HepG2 (cell line): ENCODE measurements around the gene PLEKHG5. TPM values are rescaled to one million over a fixed set of nuclear protein-coding genes. Genes with fewer than 3 reads are reported as not detected.
A peak's percentile ranks its signal among the peaks of the same experiment; 100 is the strongest.

Source experiments
- BRCA1 ChIP-seq: sonication (generic); formaldehyde crosslinking; IDR thresholded peaks from 2 replicates; pipeline ENCODE4 v1.4.0; 2020; ENCODE audit warnings: missing genetic modification reagents
- BRD4 ChIP-seq: sonication (generic); formaldehyde crosslinking; IDR thresholded peaks from 2 replicates; pipeline ENCODE4 v1.4.0; 2020; ENCODE audit warnings: missing genetic modification reagents
- ELF1 ChIP-seq: sonication (generic); formaldehyde crosslinking; IDR thresholded peaks from 2 replicates; pipeline ENCODE4 v1.4.0; 2020; ENCODE audit warnings: missing genetic modification reagents
- HNF4G ChIP-seq, 2 experiments: sonication (generic) in 1 of 2; formaldehyde crosslinking in 1 of 2; IDR thresholded peaks; 2 replicates each; pipeline versions ENCODE4 v1.4.0 to v1.6.1; 2011 to 2020; ENCODE audit warnings: borderline replicate concordance in 2 of 2, low read depth in 2 of 2, mild to moderate bottlenecking in 2 of 2, low read length in 1 of 2, missing genetic modification reagents in 1 of 2, moderate library complexity in 1 of 2
- HNRNPK ChIP-seq: fragments of 200-400 bp; formaldehyde crosslinking; IDR thresholded peaks from 2 replicates; pipeline ENCODE4 v1.6.1; 2018; ENCODE audit warnings: low read length, low read depth, moderate library complexity, mild to moderate bottlenecking; ENCODE audit not compliant: poor library complexity, severe bottlenecking
- KLF12 ChIP-seq: sonication (generic); formaldehyde crosslinking; IDR thresholded peaks from 2 replicates; pipeline ENCODE4 v1.4.0; 2020; ENCODE audit warnings: missing genetic modification reagents, borderline replicate concordance
- MAX ChIP-seq: IDR thresholded peaks from 2 replicates; pipeline ENCODE4 v1.6.1; 2012; ENCODE audit warnings: inconsistent platforms
- PHF8 ChIP-seq: sonication (generic); formaldehyde crosslinking; IDR thresholded peaks from 2 replicates; pipeline ENCODE4 v1.5.0; 2020; ENCODE audit warnings: missing genetic modification reagents
- POLR2A ChIP-seq, 2 experiments: IDR thresholded peaks; 2 replicates each; pipeline ENCODE4 v1.6.1; 2011; ENCODE audit warnings: low read depth in 2 of 2, low read length in 2 of 2, mild to moderate bottlenecking in 1 of 2, moderate library complexity in 1 of 2; ENCODE audit not compliant: insufficient read depth in 1 of 2
- RFXAP ChIP-seq: sonication (generic); formaldehyde crosslinking; IDR thresholded peaks from 2 replicates; pipeline ENCODE4 v1.4.0; 2020; ENCODE audit warnings: missing genetic modification reagents, borderline replicate concordance
- SNAPC2 ChIP-seq: sonication (generic); formaldehyde crosslinking; IDR thresholded peaks from 2 replicates; pipeline ENCODE4 v1.8.1; 2022; ENCODE audit warnings: mild to moderate bottlenecking, missing genetic modification reagents
- STAG1 ChIP-seq: sonication (generic); formaldehyde crosslinking; IDR thresholded peaks from 2 replicates; pipeline ENCODE4 v1.4.0; 2020; ENCODE audit warnings: missing genetic modification reagents
- THAP11 ChIP-seq: IDR thresholded peaks from 2 replicates; pipeline ENCODE4 v1.6.1; 2016; ENCODE audit warnings: missing biosample characterization, missing genetic modification reagents
- THAP9 ChIP-seq: sonication (generic); formaldehyde crosslinking; IDR thresholded peaks from 2 replicates; pipeline ENCODE4; 2020; ENCODE audit warnings: missing genetic modification reagents, mild to moderate bottlenecking, borderline replicate concordance
- UBTF ChIP-seq: sonication (generic); formaldehyde crosslinking; IDR thresholded peaks from 2 replicates; pipeline ENCODE4 v1.4.0; 2020; ENCODE audit warnings: mild to moderate bottlenecking, missing genetic modification reagents
- ZNF414 ChIP-seq: sonication (generic); formaldehyde crosslinking; IDR thresholded peaks from 2 replicates; pipeline ENCODE4 v1.5.0; 2020; ENCODE audit warnings: missing genetic modification reagents
- ZNF484 ChIP-seq: sonication (generic); formaldehyde crosslinking; IDR thresholded peaks from 2 replicates; pipeline ENCODE4 v1.5.1; 2020; ENCODE audit warnings: mild to moderate bottlenecking, low read depth, missing genetic modification reagents, borderline replicate concordance
- ZNF546 ChIP-seq: sonication (generic); formaldehyde crosslinking; conservative IDR thresholded peaks from 2 replicates; pipeline ENCODE4 v1.8.1; 2023; ENCODE audit warnings: mild to moderate bottlenecking, missing genetic modification reagents
- ZNF597 ChIP-seq: sonication (generic); formaldehyde crosslinking; IDR thresholded peaks from 2 replicates; pipeline ENCODE4 v1.5.0; 2020; ENCODE audit warnings: missing genetic modification reagents
- ZNF790 ChIP-seq: sonication (generic); formaldehyde crosslinking; IDR thresholded peaks from 2 replicates; pipeline ENCODE4 v1.8.0; 2022; ENCODE audit warnings: missing genetic modification reagents, mild to moderate bottlenecking, borderline replicate concordance
- polyA plus RNA-seq, 8 experiments: library from polyadenylated mRNA; depleted of rRNA in 3 of 8; stranded (reverse) in 7 of 8; unstranded in 1 of 8; fragments of >200 nt; fragmentation: Illumina TruSeq in 4 of 8; extraction: Trizol in 4 of 8; gene quantifications; 2 replicates each; pipeline versions ENCODE4 v1.2.1 to v1.2.3, GENCODE V29; 2011 to 2016; ENCODE audit warnings: low read depth in 4 of 8, missing spikeins in 1 of 8, mixed read lengths in 1 of 8; ENCODE audit not compliant: insufficient read depth in 1 of 8
- total RNA-seq, 5 experiments: library from RNA; depleted of rRNA; stranded (reverse); fragments of >200 nt; fragmentation: Illumina TruSeq; extraction: Trizol; gene quantifications; 2 replicates each; pipeline ENCODE4 v1.2.3, GENCODE V29; 2016; ENCODE audit warnings: low read depth in 1 of 5

PLEKHG5 gene
- total and polyA plus RNA-seq, 2 of the 13 experiments (the other 11 are each of a cell fraction or from before 2014, with no cell fraction given), result 1.9 to 3.5 TPM

GRCh38 chr1:6490181-6491080 lies 1.0 kb downstream of the PLEKHG5 start (continued):
- 0 out of 2 replicates have a peak, but pooled peaks have one; percentile 50 for TF ChIP-seq SNAPC2
- TF ChIP-seq HNRNPK, result peak; percentile 81
- TF ChIP-seq STAG1 (CRISPR knock-in tag), result no peak
- 0 out of 2 replicates have a peak, but pooled peaks have one; percentile 53 for TF ChIP-seq ZNF790 (CRISPR knock-in tag)
- TF ChIP-seq BRD4 (CRISPR knock-in tag), result 0 out of 2 replicates have a peak, but pooled peaks have one; percentile 2
- TF ChIP-seq ZNF414 (CRISPR knock-in tag), result peak; percentile 59; the same call in 1 of the 2 replicates
- TF ChIP-seq ZNF597 (CRISPR knock-in tag), result no peak
- TF ChIP-seq PHF8 (CRISPR knock-in tag), result peak; percentile 69
- TF ChIP-seq ZNF546 (CRISPR knock-in tag), result peak; percentile 54; the same call in 1 of the 2 replicates
- peak; percentile 36; the same call in 1 of the 2 replicates for TF ChIP-seq MAX
- no peak; the same call in 1 of the 2 replicates for TF ChIP-seq HNF4G (IDR thresholded peaks at IDR 0.05; ENCODE audit: borderline replicate concordance, low read depth, low read length)
- TF ChIP-seq HNF4G (CRISPR knock-in tag; IDR thresholded peaks at IDR 0.05; ENCODE audit: borderline replicate concordance, low read depth), result no peak
- TF ChIP-seq THAP11, result 0 out of 2 replicates have a peak, but pooled peaks have one; percentile 7
- peak; percentile 17; the same call in 1 of the 2 replicates for TF ChIP-seq KLF12 (CRISPR knock-in tag)
- peak; percentile 42; the same call in 1 of the 2 replicates for TF ChIP-seq THAP9 (CRISPR knock-in tag)
- peak; percentile 61; the same call in 1 of the 2 replicates for TF ChIP-seq ELF1 (CRISPR knock-in tag)
- 0 out of 2 replicates have a peak, but pooled peaks have one; percentile 34 for TF ChIP-seq RFXAP
- no peak for TF ChIP-seq BRCA1
- TF ChIP-seq ZNF484 (CRISPR knock-in tag), result no peak
- TF ChIP-seq POLR2A (IDR thresholded peaks at IDR 0.05; ENCODE audit: insufficient read depth in 1 of 2, low read depth in 2 of 2, low read length in 2 of 2), result peak in 1 of 2 experiments; percentile 24; a peak in 2 of 4 replicates
- peak; percentile 86 for TF ChIP-seq UBTF (CRISPR knock-in tag)
